Measurements from ENCODE around the gene DEAF1. TPM values are rescaled to one million over a fixed set of nuclear protein-coding genes. Genes with fewer than 3 reads are reported as not detected.

Gene DEAF1
- total RNA-seq, 1 experiment from 2014 or later = 33.9 TPM

DNA sequence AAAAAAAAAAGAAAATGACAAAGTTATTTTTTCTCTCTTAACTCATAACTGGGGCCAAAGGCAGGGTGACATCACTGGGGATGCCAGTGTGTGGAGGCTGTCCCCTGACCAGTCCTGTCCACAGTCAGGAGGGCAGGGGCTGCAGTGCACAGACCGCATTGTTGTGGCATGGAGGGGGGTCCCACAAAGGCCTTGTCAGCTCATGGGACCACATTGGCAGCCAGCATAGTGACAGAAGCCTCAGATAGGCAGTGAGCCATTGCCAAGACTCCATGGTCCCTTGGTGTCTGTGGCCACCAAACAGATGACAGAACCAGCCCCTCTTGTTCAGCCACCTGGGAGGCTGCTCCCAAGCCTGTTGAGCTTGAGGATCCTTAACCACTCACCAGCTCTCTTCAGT lies 4.7 kb upstream of the DEAF1 start (continued):
- TF ChIP-seq YY1 (IDR thresholded peaks at IDR 0.05; ENCODE audit: extremely low read depth, insufficient replicate concordance, low read depth, low read length) (no peak), JUND (IDR thresholded peaks at IDR 0.05) (no peak), ZFX (IDR thresholded peaks at IDR 0.05) (no peak), RAD21 (IDR thresholded peaks at IDR 0.05; ENCODE audit: low read depth) (no peak)

DNA sequence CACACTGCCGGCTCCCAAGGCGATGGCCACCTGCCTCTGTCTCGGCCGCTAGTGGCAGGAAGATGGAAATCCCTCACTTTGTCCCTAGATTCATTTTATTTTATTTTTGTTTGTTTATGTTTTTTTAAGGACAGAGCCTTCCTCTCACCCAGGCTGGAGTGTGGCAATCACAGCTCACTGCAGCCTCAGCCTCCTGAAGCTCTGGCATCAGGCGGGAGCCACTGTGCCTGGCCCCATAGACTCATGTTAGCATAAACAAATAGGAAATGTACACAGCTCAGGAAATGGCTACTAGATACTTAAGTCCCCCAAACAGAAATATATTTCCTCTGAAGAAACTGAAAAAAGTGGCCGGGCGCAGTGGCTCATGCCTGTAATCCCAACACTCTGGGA lies 4.1 kb upstream of the DEAF1 start:
- no TSS peak for BruUV-seq (replicated peaks)
- TF ChIP-seq POLR2AphosphoS5 (IDR thresholded peaks at IDR 0.05; ENCODE audit: low read depth, low read length) (no peak), EGR1 (IDR thresholded peaks at IDR 0.05; ENCODE audit: low read depth) (no peak), CEBPB (IDR thresholded peaks at IDR 0.05; ENCODE audit: low read depth) (no peak), ZNF274 (IDR thresholded peaks at IDR 0.05; ENCODE audit: low read depth, low read length) (no peak), FOSL1 (IDR thresholded peaks at IDR 0.05; ENCODE audit: low read depth) (no peak), ZFX (IDR thresholded peaks at IDR 0.05) (no peak)
- TF ChIP-seq, protein P1, sequence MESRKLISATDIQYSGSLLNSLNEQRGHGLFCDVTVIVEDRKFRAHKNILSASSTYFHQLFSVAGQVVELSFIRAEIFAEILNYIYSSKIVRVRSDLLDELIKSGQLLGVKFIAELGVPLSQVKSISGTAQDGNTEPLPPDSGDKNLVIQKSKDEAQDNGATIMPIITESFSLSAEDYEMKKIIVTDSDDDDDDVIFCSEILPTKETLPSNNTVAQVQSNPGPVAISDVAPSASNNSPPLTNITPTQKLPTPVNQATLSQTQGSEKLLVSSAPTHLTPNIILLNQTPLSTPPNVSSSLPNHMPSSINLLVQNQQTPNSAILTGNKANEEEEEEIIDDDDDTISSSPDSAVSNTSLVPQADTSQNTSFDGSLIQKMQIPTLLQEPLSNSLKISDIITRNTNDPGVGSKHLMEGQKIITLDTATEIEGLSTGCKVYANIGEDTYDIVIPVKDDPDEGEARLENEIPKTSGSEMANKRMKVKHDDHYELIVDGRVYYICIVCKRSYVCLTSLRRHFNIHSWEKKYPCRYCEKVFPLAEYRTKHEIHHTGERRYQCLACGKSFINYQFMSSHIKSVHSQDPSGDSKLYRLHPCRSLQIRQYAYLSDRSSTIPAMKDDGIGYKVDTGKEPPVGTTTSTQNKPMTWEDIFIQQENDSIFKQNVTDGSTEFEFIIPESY (IDR thresholded peaks at IDR 0.05; ENCODE audit: extremely low read depth, insufficient replicate concordance, low read length) = no peak
- no peaks in the 10 kb centered on the region; a peak in 1 of 4 replicates for H3K36me3 ChIP-seq (ENCODE audit: control insufficient read depth in 1 of 2, insufficient read depth in 2 of 2, low read length in 2 of 2)
- intact Hi-C loops (cut with micrococcal nuclease) = no loop called here
- ChIA-PET CTCF (no interaction called here), POLR2A (no interaction called here), RAD21 (ENCODE audit: low non-redundant PET in 1 of 2, low total read pairs in 2 of 2, uncharacterized antibody in 2 of 2, unreplicated experiment in 2 of 2) (no interaction called here)
- no peaks in the 10 kb centered on the region for H4K20me1 ChIP-seq (ENCODE audit: insufficient read depth)
- no peak overlapping the region for H3K4me2 ChIP-seq (ENCODE audit: low read length)
- ATAC-seq = no peak
- H3K4me1 ChIP-seq (ENCODE audit: control insufficient read depth in 1 of 2, insufficient read depth in 2 of 2, low read length in 2 of 2) = peaks cover 10 to 34% of the 10 kb centered on the region in 2 experiments
- H3K79me2 ChIP-seq (ENCODE audit: insufficient read depth, low read length) = peaks cover 25% of the 10 kb centered on the region
- no peak overlapping the region for H3K4me3 ChIP-seq (replicated peaks in 1 of 2; ENCODE audit: low read depth in 1 of 2, low read length in 2 of 2)
- no peak overlapping the region for H2AFZ ChIP-seq (ENCODE audit: low read depth, low read length, poor library complexity, severe bottlenecking)
- no peaks in the 10 kb centered on the region for H3K27me3 ChIP-seq (ENCODE audit: insufficient read depth, low read length)
- no peak for DNase-seq (ENCODE audit: low read depth, low spot score)
- no peak overlapping the region for H3K27ac ChIP-seq (ENCODE audit: low read depth, low read length)
- no peak overlapping the region for H3K9ac ChIP-seq (ENCODE audit: low read length)
- no peaks in the 10 kb centered on the region for H3K9me2 ChIP-seq (ENCODE audit: insufficient read depth)
- H3K9me3 ChIP-seq (ENCODE audit: control insufficient read depth in 1 of 2, insufficient read depth in 1 of 2, low read depth in 1 of 2, low read length in 2 of 2) = no peaks in the 10 kb centered on the region

All from HCT116 (cell line).